CMK (cell line): Measurements from ENCODE around the gene GARIN6.
"Not testable (repeated sequence)": the region's sequence is repeated elsewhere in the genome, so short reads cannot be mapped to it uniquely, and the experiment has no call there.

Experiments
- DNase-seq: peaks from one replicate; pipeline ENCODE4 v3.0.0-alpha.2; 2010; ENCODE audit warnings: low read depth

GARIN6 gene

DNA sequence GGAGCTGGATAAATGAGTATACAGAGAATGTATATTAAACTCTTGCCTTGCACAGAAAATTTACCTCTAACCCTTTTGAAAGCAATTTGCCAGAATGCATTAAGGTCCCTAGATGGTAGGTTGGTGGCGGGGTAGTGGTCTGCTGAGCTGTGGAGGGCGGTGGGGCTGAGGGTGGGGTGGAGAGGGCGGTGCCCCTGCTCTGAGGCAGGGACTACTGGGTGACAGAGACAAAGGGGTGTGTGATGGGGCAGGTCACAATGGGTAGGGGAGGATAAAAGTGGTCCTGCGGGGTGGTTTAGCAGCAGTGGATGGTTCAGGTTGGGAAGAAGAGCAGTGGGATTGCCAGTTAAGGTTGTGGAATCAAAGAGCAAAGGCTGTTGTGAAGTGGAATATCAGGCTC lies at the start of gene GARIN6:
GARIN6 (plus strand) TSS at position 301 of the 400 bp plus-strand sequence. CDS start 422 bp downstream, outside the sequence.
- DNase-seq = no peak

GRCh38 chr12:99598785-99599184 lies 48.8 kb upstream of the GARIN6 start:
- DNase-seq = no peak

- DNase-seq = no peak
Measured at GRCh38 chr12:99600388-99600787, 47.2 kb upstream of the GARIN6 start.

DNA sequence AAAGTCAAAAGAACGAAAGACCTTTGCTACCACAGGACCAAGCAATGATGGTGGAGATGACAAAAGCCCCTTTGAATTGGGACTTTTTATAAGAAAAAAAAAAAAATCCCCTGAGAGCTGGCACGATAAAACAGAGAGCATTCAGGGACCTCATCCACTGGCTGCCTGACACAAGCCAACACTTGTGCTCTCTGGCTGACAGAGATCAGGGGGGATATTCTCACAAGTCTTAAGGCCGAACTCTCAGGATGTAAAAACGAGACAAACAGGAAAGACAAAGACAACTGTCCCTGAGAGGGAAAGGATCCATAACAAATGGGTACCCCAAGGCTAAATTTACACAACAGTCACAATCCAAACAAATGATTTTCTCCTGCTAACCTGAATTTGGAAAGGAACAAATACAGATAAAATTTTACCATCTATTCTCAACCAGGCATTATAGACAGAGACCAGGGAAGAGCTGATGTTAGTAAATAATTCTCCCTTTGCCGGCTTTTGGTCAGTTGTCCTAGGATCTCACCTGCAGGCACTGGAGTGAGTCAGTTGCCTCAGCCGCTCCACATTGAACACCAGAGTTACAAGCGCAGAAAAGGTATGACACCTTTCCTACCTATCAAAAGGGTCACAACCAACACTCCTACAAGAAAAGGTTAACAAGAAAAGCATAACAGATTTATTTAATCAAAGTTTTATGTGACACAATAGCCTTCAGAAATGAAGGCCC lies 37.9 kb upstream of the GARIN6 start:
- no peak for DNase-seq

DNA sequence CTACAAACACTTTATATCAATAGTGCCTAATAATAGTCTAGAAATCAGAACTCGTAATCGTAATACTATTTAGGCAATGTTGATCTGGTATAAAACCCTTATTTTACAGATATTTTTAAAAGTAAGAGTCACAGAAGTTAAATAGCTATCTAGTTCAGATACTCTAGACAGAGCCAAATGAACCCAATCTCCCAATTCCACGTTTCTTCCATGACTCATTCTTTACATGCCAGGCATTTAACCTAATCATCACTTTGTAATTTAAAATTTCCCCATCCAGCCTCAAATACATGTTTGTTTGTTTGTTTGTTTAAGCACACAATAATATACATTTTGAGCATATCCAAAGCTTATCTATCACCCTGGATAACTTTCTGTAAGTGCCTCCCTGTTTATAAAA lies 36.4 kb upstream of the GARIN6 start:
- no peak for DNase-seq

DNA sequence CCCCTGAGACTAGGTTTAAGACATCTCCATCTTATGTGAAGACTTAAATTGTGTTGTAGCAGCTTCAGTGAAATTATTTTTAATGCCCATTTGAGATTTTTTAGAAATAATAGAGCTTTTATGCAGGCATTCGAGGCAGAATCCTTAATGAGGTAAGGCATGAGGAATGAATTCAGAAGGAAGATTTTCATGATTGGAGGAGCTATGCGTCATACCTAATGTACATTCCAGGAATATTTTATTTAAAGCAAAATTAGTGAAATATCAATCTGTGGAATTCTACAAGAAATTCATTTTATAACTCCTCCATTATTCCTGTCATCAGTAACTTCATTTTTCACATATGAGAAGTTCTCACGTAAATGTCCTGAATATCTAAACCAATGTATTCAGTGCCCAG lies 36.0 kb upstream of the GARIN6 start:
- DNase-seq = no peak

- DNase-seq = no peak
Measured at GRCh38 chr12:99618657-99619056, 28.9 kb upstream of the GARIN6 start.

GRCh38 chr12:99619389-99620158 lies 28.0 kb upstream of the GARIN6 start:
- DNase-seq = no peak

GRCh38 chr12:99620159-99620479 lies 27.4 kb upstream of the GARIN6 start:
- no peak for DNase-seq

GRCh38 chr12:99624591-99624990 lies 23.0 kb upstream of the GARIN6 start:
- not testable (repeated sequence) for DNase-seq

- no peak for DNase-seq
Measured at GRCh38 chr12:99627459-99627858, 20.1 kb upstream of the GARIN6 start.

DNA sequence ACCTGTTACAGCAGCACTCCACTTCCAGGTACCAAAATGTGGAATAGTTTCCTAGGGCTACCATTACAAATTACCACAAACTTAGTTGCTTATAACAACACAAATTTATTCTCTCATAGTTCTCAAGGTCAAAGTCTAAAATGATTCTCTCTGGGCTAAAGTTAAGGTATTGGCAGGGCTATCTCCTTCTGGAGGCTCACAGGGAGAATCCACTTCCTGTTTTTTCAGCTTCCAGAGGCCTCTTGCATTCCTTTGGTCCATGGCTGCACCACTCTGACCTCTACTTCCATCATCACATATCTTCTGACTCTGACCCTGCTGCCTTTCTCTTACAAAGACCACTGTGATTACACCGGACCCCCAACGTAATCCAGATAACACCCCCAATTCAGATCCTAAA lies 2.9 kb upstream of the GARIN6 start:
- no peak for DNase-seq

- no peak for DNase-seq
Measured at GRCh38 chr12:99648183-99648582, 630 bp downstream of the GARIN6 start.

DNA sequence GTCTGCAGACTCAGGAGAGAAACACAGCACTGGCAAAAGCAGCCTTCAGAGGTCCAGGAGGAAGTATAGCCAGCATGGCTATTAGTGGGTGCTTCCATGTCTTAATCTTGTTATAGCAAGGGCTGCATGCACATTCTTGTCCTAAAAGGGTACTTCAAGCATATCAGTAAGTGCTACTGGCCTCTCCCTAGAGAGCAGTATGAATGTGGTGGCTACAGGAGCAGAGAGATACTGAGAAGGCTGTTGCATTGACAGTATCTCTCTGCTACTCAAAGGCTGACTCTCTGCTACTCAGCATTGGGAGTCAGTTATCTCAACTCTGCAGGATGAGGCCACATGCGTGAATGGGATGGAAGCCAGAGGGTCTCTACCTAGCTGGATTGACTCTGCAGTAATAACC lies 2.0 kb downstream of the GARIN6 start:
- no peak for DNase-seq

DNA sequence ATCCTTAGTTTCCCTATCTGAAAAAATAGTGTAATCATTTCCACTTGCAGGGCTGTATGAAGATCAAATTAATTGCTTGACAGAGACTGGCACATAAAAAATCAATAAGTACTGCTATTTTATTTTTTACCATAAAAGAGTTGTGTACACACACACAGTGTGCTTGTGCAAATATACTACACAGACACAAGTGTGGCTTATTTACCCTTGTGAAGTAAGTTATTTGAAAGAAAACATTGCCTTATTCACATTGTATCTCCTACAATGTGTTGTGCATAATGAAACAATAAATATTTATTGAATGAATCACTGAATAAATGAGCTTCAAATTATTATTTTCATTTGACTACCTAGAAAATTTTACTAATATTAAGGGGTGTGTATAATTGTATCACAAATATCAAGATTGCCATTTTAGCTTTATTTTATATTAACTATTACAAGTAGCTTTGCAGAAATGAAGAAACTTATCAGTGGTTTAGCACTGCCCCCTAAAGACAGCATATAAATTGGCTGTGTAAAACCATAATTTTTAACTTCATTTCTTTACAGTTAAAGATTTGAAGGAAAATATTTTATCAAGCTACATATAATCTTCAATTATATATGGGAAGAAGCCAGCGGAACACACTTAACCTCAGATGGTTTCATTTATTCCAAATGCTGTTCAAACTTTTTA lies 11.3 kb downstream of the GARIN6 start:
- DNase-seq = no peak

DNA sequence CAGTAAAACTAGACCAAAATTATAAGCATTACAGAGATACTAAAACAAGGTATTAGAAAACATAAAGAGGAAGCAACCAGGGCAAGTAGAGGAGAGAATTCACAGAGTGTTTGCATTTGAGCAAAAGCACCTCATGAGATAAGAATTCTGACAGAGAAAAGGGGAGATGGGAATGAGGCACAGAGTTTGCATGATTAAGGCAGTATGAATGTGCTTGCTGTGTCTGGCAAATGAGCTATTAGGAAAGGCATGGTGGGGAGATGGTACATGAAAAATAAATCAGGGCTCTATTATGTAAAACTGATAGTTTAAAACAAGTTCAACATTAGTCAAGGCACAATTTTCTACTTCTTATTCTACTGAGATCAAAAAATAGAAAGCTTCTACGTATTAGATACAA lies 23.1 kb downstream of the GARIN6 start:
- no peak for DNase-seq

DNA sequence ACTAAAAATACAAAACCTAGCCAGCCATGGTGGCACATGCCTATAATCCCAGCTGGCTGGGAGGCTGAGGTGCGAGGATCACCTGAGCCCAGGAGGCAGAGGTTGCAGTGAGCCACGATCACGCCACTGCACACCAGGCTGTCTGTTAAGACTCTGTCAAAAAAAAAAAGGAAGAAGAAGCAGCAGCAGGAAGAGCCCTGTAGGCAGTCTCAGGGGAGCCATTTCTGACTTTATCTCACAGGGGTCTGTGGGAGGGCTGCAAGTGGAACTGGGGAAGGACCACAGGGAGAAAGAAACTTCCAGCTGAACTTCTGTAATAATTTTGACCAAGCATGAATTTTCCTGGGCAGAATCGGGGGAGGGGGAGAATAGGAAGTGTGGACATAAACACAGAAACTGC lies 32.7 kb downstream of the GARIN6 start:
- DNase-seq = no peak

- no peak for DNase-seq
Measured at GRCh38 chr12:99686142-99686541, 38.6 kb downstream of the GARIN6 start.

DNA sequence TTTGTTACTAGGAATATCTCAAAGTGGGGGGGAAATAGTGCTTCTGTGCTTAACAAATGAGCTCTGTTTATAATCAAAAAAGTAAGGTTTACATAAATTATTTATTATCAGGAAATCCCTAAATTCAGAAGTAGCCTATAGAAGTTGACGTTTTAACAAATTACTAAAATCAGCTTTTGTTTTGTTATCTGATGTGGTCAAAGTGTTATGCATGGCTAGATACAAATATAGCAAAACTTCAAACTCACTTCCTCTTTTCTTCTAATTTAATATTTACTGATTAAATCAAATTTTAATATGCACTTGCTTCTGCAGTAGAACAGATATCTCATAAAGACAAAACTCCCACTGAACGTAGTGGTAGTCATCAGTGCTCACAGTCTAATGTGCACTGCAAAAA lies 47.5 kb downstream of the GARIN6 start:
- DNase-seq = no peak
